OCI-M2 (cell line): ENCODE measurements around the gene CALM3.
"Not testable (repeated sequence)": the region's sequence is repeated elsewhere in the genome, so short reads cannot be mapped to it uniquely, and the experiment has no call there.

Experiments used
- DNase-seq: peaks from one replicate; lab custom pipeline; 2025; ENCODE audit not compliant: unreplicated experiment; lab: John Stamatoyannopoulos, UW

The CALM3 gene

DNA sequence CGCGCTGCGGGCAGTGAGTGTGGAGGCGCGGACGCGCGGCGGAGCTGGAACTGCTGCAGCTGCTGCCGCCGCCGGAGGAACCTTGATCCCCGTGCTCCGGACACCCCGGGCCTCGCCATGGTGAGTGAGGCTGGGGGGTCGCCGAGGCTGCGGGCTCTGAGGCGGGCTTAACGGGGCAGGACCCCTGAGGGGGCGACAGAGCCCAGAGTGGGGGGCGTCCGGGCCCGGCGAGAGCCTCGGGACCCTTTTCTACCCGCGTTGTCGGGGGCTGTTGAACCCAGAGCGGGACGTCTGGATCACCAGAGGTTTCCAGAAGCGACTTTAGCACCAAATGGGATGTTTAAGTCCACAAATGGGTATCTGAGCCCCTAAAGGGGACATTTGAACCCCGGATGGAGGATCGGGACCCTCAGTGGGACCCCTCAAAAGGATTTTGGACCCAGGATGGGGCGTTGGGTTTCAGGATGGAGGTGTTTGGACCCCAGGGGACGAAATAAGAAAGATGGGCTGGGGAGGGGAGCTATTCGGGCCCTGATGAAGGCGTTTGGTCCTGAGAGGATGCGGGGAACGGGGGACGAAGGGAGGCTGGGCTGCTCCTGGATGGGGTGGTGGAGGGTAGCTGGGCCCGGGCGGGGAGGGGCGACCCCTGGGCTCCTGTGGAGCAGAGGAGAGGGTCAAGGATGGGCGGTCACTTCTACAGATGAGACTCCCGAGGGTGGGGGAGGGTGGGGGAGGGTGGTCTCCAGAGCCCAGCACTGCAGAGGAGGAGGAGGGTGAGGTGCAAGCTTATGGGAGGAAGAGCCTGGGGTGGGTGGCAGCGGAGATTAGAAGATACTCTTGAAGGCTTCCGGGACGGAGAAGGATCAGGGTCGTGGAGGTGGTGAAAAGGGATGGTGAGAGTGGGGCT is at the start of gene CALM3:
Gene CALM3, plus strand, starts transcription at position 13 of the 907 bp plus-strand sequence. Its CDS starts 105 bp downstream, at position 118.
- no peak for DNase-seq

DNA sequence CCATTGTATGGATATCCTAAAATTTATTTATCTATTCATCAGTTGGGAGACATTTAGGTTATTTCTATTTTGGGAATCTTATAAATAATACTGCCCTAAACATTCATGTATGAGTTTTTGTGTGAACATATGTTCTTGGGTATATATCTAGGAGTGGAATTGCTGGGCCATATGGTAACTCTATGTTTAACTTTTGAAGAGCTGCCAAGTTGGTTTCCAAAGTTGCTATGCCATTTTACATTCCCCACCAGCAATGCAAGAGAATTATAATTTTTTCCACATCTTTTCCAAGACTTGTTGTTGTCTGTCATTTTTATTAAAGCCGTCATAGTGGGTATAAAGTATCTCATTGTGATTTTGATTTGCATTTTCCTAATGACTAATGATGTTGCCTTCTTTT is 48.2 kb upstream of the CALM3 start:
- DNase-seq: no peak

DNA sequence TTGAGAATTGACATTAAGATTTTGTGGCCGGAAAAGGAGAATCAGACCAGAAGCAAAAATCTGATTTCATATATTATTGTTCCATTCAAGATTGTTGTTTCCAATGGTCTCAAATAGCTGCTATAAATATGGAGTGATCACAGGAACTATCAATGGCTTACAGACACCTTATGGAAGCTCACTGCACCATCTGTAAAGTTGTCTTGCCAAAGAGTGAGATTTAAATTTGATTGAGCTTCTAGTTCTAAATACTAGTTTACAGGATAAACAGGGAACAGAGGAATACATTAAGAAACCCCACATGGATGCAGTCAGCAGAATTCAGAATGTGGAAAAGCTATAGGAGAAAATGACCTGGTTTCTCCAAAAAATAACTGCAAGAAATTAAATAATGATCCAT is 47.0 kb upstream of the CALM3 start:
- DNase-seq: no peak

DNA sequence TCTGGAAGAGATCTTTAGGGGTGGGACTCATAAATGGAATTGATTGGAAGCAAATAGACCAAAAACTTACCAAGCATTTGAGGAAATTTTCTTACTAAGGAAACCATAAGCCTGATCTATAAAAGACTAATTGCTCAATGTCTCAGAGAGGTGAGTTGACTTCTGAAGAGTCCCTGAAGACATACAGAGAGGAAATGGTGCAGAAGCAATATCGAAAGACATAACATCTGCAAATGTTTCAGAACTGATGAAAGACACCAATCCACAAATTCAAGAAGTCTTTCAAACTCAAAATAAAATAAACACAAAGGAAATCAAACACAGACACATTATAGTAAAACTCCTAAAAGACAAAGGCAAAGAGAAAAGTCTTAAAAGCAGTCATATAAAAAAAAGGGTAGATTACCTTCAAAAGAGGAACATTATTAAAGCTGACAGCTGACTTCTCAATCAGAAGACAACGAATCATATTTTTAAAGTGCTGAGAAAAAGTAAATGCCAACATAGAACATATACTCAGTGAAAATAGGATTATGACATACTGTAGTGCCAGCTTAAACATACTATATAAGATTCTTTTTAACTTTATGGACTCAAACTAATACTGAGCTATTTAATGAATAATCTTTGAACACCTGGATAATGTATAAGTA is 45.4 kb upstream of the CALM3 start:
- no peak for DNase-seq

DNA sequence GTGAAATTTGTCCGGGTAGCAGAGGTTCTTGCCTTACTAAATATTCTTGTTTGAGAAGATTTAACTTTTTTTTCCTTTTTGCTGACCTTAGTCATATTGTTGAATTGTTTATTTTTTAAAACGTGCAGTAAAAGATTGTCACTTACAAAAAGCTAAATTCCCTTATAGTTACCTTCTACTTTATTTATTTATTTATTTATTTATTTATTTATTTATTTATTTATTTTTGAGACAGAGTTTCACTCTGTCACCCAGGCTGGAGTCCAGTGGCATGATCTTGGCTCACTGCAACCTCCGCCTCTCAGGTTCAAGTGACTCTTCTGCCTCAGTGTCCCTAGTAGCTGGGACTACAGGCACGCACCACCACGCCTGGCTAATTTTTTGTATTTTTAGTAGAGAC is 44.7 kb upstream of the CALM3 start:
- DNase-seq: not testable (repeated sequence)

DNA sequence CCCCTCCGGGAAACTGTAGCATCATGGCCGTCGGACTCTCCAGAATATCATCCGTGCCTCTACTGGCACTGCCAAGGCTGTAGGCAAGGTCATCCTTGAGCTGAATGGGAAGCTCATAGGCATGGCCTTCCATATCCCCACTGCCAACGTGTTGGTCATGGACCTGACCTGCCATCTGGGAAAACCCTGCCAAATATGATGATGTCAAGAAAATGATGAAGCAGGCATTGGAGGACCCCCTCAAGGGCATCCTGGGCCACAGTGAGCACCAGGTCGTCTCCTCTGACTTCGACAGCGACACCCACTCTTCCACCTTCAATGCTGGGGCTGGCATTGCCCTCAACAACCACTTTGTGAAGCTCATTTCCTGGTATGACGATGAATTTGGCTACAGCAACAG is 41.9 kb upstream of the CALM3 start:
- DNase-seq: no peak

DNA sequence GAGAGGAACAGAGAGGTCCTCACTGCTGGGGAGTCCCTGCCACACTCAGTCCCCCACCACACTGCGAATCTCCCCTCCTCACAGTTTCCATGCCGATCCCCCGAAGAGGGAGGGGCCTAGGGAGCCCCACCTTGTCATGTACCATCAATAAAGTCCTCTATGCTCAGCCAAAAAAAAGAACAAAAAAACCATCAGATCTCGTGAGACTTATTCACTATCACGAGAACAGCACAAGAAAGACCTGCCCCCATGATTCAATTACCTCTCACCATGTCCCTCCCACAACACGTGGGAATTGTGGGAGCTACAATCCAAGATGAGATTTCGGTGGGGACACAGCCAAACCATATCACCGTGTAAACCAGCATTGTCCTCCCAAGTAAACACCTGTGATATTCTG is 41.5 kb upstream of the CALM3 start:
- DNase-seq: not testable (repeated sequence)

DNA sequence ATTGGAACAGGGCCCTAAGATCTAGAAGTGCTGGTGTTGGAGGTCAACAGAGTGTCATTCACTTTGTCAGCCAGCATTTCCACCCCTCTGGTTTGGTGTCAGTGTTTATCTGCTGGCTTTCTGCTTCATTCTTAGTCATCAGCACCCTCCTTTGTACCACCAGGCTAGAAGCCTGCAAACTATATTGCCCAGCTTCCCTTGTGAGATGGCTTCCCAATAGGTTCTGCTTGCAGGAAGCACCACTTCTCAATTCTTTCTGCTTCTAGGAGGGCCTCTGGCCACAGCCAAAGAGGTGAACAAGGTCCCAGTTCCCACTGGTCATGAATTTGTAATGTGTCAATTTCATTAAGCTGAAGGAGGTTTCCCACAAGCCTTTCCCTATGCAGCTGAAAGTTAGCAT is 36.4 kb upstream of the CALM3 start:
- DNase-seq: no peak

DNA sequence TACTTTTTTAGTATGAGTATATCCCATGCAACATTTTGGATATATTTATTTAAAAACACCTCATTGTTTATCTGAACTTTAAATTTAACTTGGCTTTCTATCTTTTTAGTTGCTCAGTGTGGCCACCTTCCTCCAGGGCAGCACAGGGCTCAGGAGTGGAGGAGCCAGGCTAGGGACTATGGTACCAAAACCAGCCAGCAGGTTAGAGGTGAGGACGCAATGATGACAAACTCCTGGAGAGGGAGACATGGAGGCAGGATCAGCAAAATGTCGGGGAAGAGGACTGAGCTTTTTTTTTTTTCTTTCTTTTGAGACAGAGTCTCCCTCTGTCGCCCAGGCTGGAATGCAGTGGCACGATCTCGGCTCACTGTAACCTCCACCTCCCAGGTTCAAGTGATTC is 29.6 kb upstream of the CALM3 start:
- DNase-seq: no peak

DNA sequence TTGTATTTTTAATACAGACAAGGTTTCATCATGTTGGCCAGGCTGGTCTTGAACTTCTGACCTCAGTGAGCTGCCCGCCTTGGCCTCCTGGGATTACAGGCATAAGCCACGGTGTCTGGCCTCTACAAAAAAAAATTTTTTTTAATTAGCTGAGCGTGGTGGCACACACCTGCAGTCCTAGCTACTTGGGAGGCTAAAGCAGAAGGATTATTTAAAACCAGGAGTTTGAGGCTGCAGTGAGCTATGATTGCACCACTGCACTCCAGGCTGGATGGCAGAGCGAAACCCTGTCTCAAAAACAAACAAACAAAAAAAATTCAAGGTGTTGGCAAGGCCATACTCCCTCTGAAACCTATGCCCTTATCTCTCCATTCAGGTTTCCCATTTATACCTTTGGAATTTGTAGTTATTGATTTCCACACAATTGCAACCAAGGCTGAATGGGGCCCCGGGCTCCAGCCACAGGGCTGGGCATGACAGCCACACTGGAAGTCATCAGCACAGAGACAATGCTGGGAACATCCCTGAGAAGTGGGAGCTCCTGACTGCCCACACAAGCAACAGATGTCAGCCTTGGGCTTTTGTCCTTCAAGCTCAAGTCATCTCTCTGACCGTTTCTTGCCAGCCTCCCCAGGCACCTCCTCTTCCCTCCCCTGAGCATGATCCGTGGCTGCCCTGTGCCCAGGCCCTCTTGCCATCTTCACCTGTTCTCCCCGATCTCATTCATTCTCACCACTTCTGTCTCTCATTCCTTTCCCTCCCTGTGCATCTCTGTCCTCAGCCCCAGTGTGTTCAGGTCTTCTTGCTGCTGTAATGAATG is 27.2 kb upstream of the CALM3 start:
- DNase-seq: no peak

DNA sequence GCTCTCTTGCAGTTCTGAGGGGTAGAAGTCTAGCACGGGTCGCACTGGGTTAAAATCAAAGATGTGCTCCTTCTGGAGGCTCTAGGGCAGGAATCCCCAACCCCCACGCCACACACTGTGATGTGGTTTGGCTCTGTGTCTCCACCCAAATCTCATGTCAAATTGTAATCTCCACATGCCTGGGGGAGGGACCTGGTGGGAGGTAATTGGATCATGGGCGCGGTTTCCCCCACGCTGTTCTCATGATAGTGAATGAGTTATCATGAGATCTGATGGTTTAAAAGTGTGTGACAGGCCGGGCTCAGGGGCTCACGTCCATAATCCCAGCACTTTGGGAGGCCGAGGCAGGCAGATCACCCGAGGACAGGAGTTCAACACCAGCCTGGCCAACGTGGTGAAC is 26.6 kb upstream of the CALM3 start:
- DNase-seq: no peak

DNA sequence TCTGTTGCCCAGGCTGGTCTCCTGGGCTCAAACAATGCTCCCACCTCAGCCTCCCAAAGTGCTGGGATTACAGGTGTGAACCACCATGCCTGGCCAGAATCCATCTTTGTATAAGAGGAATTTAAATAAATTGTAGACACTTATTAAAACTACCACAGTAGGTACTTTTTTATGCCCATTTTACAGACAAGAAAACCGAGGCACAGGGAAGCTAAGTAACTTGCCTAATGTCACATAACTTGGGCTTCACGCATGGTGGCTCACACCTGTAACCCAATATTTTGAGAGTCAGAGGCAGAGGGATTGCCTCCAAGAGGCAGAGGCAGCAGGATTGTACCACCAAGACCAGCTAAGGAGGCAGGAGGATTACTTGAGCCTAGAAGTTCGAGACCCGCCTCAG is 22.7 kb upstream of the CALM3 start:
- DNase-seq: no peak

DNA sequence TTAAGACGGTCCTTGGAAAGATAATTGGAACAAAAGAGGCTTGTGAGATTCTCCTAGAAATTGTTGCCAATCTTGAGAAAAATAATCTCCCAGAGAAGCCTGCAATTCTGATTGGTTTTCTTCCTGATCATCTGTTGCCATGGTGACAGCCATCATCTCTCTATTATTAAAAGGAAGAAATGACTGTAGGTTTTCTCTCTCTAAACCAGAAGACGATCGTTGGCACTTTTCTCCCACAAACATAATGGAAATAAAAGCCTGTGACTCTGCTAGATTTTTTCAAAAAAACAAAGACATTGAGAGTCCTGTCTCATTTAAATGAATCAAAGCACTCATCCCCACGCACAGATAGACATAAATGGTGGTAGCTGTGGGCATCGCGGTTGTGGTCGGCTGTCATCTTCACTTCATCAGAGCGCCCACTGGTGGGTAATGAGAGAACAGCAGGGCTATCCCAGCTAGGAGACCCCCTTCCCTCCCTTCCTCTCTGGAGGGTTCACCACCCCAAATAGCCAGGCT is 21.7 kb upstream of the CALM3 start:
- no peak for DNase-seq

DNA sequence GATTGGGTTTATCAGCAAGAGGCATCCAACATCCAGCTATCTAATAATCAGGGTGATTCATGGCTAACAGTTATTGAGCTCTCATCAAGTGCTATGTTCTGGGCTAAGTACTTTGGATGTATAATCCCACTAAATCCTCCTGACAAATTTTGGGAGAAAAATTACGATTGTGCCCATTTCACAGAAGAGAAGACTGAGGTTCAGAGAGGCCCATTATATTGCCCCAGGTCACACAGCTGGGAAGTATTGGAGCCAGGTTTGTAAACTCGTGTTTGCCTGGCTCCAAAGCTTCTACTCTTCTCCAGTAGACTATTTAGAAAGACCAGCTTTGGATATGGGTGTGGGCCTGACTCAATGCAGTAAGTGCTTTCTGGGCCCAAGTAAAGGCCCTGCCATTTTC is 20.9 kb upstream of the CALM3 start:
- DNase-seq: no peak

DNA sequence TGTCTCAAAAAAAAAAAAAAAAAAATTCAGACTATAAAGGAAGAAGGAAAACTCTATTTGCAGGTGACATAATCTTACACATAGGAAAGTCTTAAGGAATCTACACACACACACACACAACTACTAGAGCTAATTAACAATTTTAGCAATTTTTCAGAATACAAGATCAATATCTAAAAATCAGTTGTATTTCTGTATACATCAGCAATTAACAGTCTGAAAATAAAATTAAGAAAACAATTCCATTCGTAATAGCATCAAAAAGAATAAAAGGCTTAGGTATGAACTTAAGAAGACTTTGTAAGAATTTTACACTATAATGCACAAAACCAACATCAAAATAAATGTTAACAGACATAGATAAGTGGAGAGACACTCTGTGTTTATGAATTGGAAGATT is 15.6 kb upstream of the CALM3 start:
- DNase-seq: no peak

DNA sequence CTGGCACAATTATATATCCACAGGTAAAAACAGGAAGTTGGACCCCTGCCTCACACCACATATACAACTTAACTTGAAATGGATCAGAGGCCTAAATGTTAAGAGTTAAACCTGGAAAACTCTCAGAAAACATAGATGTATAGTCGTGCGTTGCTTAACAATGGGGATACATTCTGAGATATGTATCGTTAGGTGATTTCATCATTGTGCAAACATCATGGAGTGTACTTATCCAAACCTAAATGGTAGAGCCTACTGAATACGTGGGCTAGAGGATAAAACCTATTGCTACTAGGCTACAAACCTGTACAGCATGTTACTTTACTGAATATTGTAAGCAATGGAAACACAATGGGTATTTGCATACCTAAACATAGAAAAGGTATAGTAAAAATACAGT is 14.8 kb upstream of the CALM3 start:
- DNase-seq: no peak

DNA sequence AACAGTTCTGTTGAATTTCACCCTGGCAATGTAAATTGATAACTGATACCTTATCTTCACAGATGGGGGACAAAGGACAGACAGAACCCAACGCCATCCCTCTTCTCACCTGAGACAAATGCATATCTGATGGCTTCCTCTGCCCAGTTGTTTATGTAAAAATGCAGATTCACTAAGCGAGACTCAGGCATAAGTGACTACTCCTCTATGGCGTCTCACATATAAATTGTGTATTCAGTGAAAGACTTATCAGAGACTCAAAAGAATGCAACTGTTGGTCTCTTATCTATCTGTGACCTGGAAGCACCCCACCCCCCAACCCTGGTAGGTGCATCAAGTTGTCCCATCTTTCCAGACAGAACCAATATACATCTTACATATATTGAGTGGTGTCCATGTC is 13.3 kb upstream of the CALM3 start:
- no peak for DNase-seq

DNA sequence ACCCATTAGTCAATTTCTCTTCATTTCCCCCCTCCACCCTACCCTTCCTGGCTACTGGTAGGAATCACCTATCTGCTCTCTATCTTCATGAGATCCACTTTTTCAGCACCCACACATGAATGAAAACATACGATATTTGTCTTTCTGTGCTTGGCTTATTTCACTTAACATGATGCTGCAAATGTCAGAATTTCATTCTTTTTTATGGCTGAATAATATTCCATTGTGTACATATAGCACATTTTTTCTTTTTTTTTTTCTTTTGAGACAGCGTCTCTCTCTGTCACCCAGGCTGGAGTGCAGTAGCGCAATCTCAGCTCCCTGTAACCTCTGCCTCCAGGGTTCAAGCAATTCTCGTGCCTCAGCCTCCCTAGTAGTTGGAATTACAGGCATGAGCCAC is 9.9 kb upstream of the CALM3 start:
- DNase-seq: no peak

DNA sequence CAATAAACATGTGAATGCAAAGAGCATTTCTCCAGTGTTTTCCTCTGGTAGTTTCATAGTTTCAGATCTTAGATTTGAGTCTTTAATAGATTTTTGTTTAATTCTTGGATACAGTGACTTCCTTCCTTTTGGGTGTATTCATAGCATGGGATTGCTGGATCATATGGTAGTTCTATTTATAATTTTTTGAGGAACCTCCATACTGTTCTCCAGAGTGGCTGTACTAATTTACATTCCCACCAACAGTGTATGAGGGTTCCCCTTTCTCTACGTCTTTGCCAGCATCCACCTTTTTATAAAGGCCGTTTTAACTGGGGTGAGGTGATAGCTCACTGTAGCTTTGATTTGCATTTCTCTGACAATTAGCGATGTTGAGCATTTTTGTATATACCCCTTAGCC is 9.3 kb upstream of the CALM3 start:
- DNase-seq: no peak

DNA sequence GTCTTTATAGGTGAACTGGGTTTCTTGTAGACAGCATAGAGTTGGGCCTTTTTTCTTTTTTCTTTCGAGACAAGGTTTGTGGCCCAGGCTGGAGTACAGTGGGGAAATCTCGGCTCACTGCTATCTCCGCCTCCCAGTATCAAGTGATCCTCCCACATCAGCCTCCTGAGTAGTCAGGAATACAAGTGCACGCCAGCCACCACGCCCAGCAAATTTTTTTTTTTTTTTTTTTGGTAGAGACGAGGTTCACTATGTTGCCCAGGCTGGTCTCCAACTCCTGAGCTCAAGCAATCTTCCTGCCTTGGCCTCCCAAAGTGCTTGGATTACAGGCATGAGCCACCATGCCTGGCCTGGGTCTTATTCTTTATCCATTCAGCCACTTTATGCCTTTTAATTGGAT is 5.1 kb upstream of the CALM3 start:
- no peak for DNase-seq

DNA sequence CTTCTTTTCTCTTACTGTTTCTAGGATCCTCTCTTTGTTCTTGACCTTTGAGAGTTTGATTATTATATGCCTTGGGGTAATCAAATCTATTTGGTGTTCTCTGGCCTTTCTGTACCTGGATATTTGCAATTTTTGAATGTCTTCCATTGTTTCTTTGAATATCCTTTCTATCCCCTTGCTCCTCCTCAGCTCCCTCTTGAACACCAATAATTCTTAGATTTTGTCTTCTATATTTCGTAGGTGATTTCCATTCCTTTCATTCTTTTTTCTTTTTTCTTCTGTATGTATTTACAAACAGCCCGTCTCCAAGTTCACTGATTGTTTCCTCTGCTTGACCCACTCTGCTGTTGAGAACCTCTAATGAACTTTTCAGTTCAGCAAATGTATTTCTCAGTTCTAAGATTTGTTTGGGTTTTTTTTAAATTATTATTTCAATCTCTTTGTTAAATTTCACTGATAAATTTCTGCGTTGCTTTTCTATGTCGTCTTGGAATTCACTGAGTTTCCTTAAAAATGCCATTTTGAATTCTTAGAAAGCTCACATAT is 2.7 kb upstream of the CALM3 start:
- DNase-seq: no peak
